Adrenal gland (tissue), 12 donors: ENCODE data around the gene TOMM22. TPM values are rescaled to one million over a fixed set of nuclear protein-coding genes. Genes with fewer than 3 reads are reported as not detected.

Experiments used
- polyA plus RNA-seq, 3 donors: library from polyadenylated mRNA; stranded (reverse); fragments of 200-250 nt in 2 of 3; fragments of 350-450 nt in 1 of 3; fragmentation: Illumina TruSeq in 1 of 3; extraction: RNeasy Lipid Tissue Mini Kit (QIAGEN cat#74804) in 1 of 3; gene quantifications; one replicate each; pipeline ENCODE4 v1.2.3, GENCODE V29; 2013 to 2014
- total RNA-seq, 9 donors: library from RNA; depleted of rRNA in 4 of 9; stranded (reverse); fragments of >200 nt in 4 of 9; fragments of 120-200 nt in 1 of 9; fragmentation: NEBNext Ultra II Directional in 1 of 9; extraction: Animal tissue kit (Norgen Biotek cat#: 25700) in 1 of 9; gene quantifications; one replicate each; pipeline versions ENCODE4 v1.1.0 to v1.2.4, GENCODE V29; 2013 to 2023
- donor health status: healthy with polysubstance abuse.
- donor health status: Bipolar disorder and iron deficiency.
- donor health status: DM: yes; HTN: yes; CAD: no.
- donor health status: DM: no; HTN: no; CAD: no.
- donor health status: DM: no; HTN: no; CAD: no.
- donor health status: DM: yes; HTN: yes; CAD: no.

Gene TOMM22
- total and polyA plus RNA-seq, 12 donors: 16.9 to 86.3 (median 55.3) TPM

Other genes with a start within 250 kb of the TOMM22 start
- under 1 TPM in 4 of 9 donors, not detected in 5; 0.20 to 0.38 (median 0.31) TPM for gene KCNJ4, start 226.8 kb upstream of the TOMM22 start, total RNA-seq
- under 1 TPM; 0.07 to 0.56 (median 0.27) TPM for gene KCNJ4, start 226.8 kb upstream of the TOMM22 start, polyA plus RNA-seq
- gene KDELR3, start 213.9 kb upstream of the TOMM22 start, total RNA-seq: 10 to 100 TPM in 3 of 9 donors, 1 to 10 TPM in 6; 3.7 to 18.0 (median 7.2) TPM
- gene KDELR3, start 213.9 kb upstream of the TOMM22 start, polyA plus RNA-seq: 10 to 100 TPM in 2 of 3 donors, 1 to 10 TPM in 1; 8.0 to 11.0 (median 10.2) TPM
- gene DDX17, start 175.6 kb upstream of the TOMM22 start, total RNA-seq: 100 to 1,000 TPM; 218 to 668 (median 453) TPM
- 100 to 1,000 TPM; 184 to 342 (median 203) TPM for gene DDX17, start 175.6 kb upstream of the TOMM22 start, polyA plus RNA-seq
- 10 to 100 TPM in 1 of 9 donors, 1 to 10 TPM in 1, under 1 TPM in 5, not detected in 2; 0.11 to 28.9 (median 0.83) TPM for gene DMC1, start 111.8 kb upstream of the TOMM22 start, total RNA-seq
- under 1 TPM; 0.08 to 0.22 (median 0.13) TPM for gene DMC1, start 111.8 kb upstream of the TOMM22 start, polyA plus RNA-seq
- gene FAM227A, start 25.6 kb upstream of the TOMM22 start, total RNA-seq: 1 to 10 TPM in 3 of 9 donors, under 1 TPM in 6; 0.43 to 2.3 (median 0.83) TPM
- 1 to 10 TPM in 2 of 3 donors, under 1 TPM in 1; 0.55 to 7.3 (median 1.2) TPM for gene FAM227A, start 25.6 kb upstream of the TOMM22 start, polyA plus RNA-seq
- 10 to 100 TPM; 23.8 to 60.9 (median 42.9) TPM for gene CBY1, start 25.3 kb upstream of the TOMM22 start, total RNA-seq
- gene CBY1, start 25.3 kb upstream of the TOMM22 start, polyA plus RNA-seq: 10 to 100 TPM; 61.9 to 96.0 (median 71.2) TPM
- gene JOSD1, start 19.0 kb downstream of the TOMM22 start, total RNA-seq: 10 to 100 TPM; 30.5 to 93.4 (median 46.1) TPM
- 10 to 100 TPM; 14.3 to 27.2 (median 18.1) TPM for gene JOSD1, start 19.0 kb downstream of the TOMM22 start, polyA plus RNA-seq
- gene GTPBP1, start 24.0 kb downstream of the TOMM22 start, total RNA-seq: 10 to 100 TPM; 21.0 to 56.9 (median 42.3) TPM
- gene GTPBP1, start 24.0 kb downstream of the TOMM22 start, polyA plus RNA-seq: 10 to 100 TPM; 14.0 to 33.7 (median 31.9) TPM
- 100 to 1,000 TPM in 4 of 9 donors, 10 to 100 TPM in 5; 22.4 to 196 (median 98.4) TPM for gene SUN2, start 74.0 kb downstream of the TOMM22 start, total RNA-seq
- gene SUN2, start 74.0 kb downstream of the TOMM22 start, polyA plus RNA-seq: 10 to 100 TPM; 13.0 to 35.9 (median 21.8) TPM
- 10 to 100 TPM; 12.9 to 29.8 (median 21.1) TPM for gene DNAL4, start 112.2 kb downstream of the TOMM22 start, total RNA-seq
- gene DNAL4, start 112.2 kb downstream of the TOMM22 start, polyA plus RNA-seq: 10 to 100 TPM; 11.8 to 19.7 (median 14.7) TPM
- 10 to 100 TPM in 7 of 9 donors, 1 to 10 TPM in 2; 1.2 to 26.9 (median 13.0) TPM for gene NPTXR, start 162.1 kb downstream of the TOMM22 start, total RNA-seq
- gene NPTXR, start 162.1 kb downstream of the TOMM22 start, polyA plus RNA-seq: 1 to 10 TPM; 3.4 to 4.7 (median 4.4) TPM
- 100 to 1,000 TPM in 1 of 9 donors, 10 to 100 TPM in 8; 48.0 to 151 (median 78.1) TPM for gene CBX6, start 190.3 kb downstream of the TOMM22 start, total RNA-seq
- gene CBX6, start 190.3 kb downstream of the TOMM22 start, polyA plus RNA-seq: 10 to 100 TPM; 21.0 to 87.3 (median 38.8) TPM